Ishikawa (cell line): ENCODE data around the gene C2CD2.

Experiments used
- CEBPB ChIP-seq: IDR thresholded peaks from 2 replicates; pipeline ENCODE4 v1.6.1; 2012
- CREB1 ChIP-seq: IDR thresholded peaks from 2 replicates; pipeline ENCODE4 v1.6.1; 2012; ENCODE audit warnings: low read depth
- EGR1 ChIP-seq: IDR thresholded peaks from 2 replicates; pipeline ENCODE4 v1.6.1; 2012
- EP300 ChIP-seq: IDR thresholded peaks from 2 replicates; pipeline ENCODE4 v1.6.1; 2012; ENCODE audit warnings: borderline replicate concordance
- FOXM1 ChIP-seq: IDR thresholded peaks from 2 replicates; pipeline ENCODE4 v1.6.1; 2012; ENCODE audit warnings: low read depth, borderline replicate concordance
- MAX ChIP-seq: IDR thresholded peaks from 2 replicates; pipeline ENCODE4 v1.6.1; 2012
- NFIC ChIP-seq: IDR thresholded peaks from 2 replicates; pipeline ENCODE4 v1.6.1; 2012
- RAD21 ChIP-seq: IDR thresholded peaks from 2 replicates; pipeline ENCODE4 v1.6.1; 2012; ENCODE audit warnings: low read depth
- TAF1 ChIP-seq: IDR thresholded peaks from 2 replicates; pipeline ENCODE4 v1.6.1; 2012; ENCODE audit warnings: low read depth, mild to moderate bottlenecking
- TCF12 ChIP-seq: IDR thresholded peaks from 2 replicates; pipeline ENCODE4 v1.6.1; 2012; ENCODE audit warnings: low read depth
- TEAD4 ChIP-seq: IDR thresholded peaks from 2 replicates; pipeline ENCODE4 v1.6.1; 2012
- USF1 ChIP-seq: IDR thresholded peaks from 2 replicates; pipeline ENCODE4 v1.6.1; 2012
- YY1 ChIP-seq: IDR thresholded peaks from 2 replicates; pipeline ENCODE4 v1.6.1; 2012; ENCODE audit warnings: low read depth
- ZBTB7A ChIP-seq: IDR thresholded peaks from 2 replicates; pipeline ENCODE4 v1.6.1; 2012; ENCODE audit warnings: low read depth
- TF ChIP-seq, protein P1 (sequence below): IDR thresholded peaks from 2 replicates; pipeline ENCODE4 v1.6.1; 2012; ENCODE audit warnings: low read depth, mild to moderate bottlenecking

C2CD2 gene

DNA sequence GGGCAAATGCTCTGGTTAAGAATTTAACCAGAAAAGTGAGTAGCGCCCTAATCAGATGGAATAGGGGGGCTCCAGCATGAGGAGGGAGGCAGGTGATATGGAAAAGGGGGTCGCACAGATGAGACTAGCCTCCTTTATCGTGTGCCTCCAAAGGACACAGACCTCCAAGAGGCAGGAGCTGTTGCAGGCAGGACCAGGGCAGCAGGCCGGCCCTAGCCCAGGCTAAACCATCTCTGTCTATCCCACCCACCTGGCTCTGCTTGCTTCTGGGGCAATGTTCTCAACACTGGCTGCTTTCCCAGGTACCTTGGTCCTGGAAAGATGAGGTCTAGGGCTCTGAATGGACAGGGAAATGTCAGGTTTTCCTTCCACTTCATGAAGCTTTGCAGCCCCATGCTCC lies 36.3 kb downstream of the C2CD2 start:
- no peak for TF ChIP-seq MAX
- no peak for TF ChIP-seq TAF1
- TF ChIP-seq, protein P1, sequence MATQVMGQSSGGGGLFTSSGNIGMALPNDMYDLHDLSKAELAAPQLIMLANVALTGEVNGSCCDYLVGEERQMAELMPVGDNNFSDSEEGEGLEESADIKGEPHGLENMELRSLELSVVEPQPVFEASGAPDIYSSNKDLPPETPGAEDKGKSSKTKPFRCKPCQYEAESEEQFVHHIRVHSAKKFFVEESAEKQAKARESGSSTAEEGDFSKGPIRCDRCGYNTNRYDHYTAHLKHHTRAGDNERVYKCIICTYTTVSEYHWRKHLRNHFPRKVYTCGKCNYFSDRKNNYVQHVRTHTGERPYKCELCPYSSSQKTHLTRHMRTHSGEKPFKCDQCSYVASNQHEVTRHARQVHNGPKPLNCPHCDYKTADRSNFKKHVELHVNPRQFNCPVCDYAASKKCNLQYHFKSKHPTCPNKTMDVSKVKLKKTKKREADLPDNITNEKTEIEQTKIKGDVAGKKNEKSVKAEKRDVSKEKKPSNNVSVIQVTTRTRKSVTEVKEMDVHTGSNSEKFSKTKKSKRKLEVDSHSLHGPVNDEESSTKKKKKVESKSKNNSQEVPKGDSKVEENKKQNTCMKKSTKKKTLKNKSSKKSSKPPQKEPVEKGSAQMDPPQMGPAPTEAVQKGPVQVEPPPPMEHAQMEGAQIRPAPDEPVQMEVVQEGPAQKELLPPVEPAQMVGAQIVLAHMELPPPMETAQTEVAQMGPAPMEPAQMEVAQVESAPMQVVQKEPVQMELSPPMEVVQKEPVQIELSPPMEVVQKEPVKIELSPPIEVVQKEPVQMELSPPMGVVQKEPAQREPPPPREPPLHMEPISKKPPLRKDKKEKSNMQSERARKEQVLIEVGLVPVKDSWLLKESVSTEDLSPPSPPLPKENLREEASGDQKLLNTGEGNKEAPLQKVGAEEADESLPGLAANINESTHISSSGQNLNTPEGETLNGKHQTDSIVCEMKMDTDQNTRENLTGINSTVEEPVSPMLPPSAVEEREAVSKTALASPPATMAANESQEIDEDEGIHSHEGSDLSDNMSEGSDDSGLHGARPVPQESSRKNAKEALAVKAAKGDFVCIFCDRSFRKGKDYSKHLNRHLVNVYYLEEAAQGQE: no peak
- TF ChIP-seq USF1: no peak
- TF ChIP-seq EP300: no peak
- TF ChIP-seq EGR1: no peak
- no peak for TF ChIP-seq FOXM1
- no peak for TF ChIP-seq TEAD4
- TF ChIP-seq YY1: no peak
- no peak for TF ChIP-seq ZBTB7A
- TF ChIP-seq CEBPB: no peak
- TF ChIP-seq NFIC: no peak
- TF ChIP-seq TCF12: no peak
- TF ChIP-seq RAD21: no peak
- TF ChIP-seq CREB1: no peak

GRCh38 chr21:41916888-41917433 lies 36.9 kb downstream of the C2CD2 start:
- TF ChIP-seq EP300: no peak
- no peak for TF ChIP-seq USF1
- TF ChIP-seq EGR1: no peak
- no peak for TF ChIP-seq CREB1
- TF ChIP-seq NFIC: no peak
- no peak for TF ChIP-seq TCF12
- TF ChIP-seq YY1: no peak
- TF ChIP-seq CEBPB: no peak
- TF ChIP-seq TEAD4: no peak
- TF ChIP-seq ZBTB7A: no peak
- no peak for TF ChIP-seq RAD21
- TF ChIP-seq MAX: no peak

- TF ChIP-seq TAF1 (no peak), EGR1 (no peak), MAX (no peak), FOXM1 (no peak), CEBPB (no peak), ZBTB7A (no peak), TCF12 (no peak), USF1 (no peak), TEAD4 (no peak), EP300 (no peak), NFIC (no peak), RAD21 (no peak)
- TF ChIP-seq, protein P1: no peak
Observed at GRCh38 chr21:41914965-41915364, 38.9 kb downstream of the C2CD2 start.

DNA sequence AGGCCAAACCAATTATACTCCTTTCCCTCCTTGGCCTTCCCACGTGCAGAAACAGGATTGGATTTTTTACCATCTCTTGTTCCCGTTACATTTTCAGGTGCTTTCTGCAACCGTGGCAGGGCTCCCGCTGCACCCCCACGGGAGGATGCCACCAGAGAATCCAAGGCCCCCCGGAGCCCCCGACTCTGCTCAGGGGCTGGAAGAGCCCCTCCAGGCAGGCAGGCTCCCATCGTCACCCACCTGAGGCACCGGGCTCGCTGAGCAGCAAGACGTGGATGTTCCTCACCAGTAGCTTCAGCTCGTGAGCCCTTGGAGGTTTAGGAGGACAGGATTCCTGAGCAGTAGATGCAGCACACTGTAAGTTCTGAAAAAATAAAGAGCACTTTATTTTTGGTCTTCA lies 39.5 kb downstream of the C2CD2 start:
- TF ChIP-seq EP300: no peak
- no peak for TF ChIP-seq CEBPB
- no peak for TF ChIP-seq ZBTB7A
- TF ChIP-seq USF1: no peak
- TF ChIP-seq NFIC: no peak
- TF ChIP-seq CREB1: no peak
- TF ChIP-seq EGR1: no peak
- TF ChIP-seq TAF1: no peak
- TF ChIP-seq, protein P1: no peak
- no peak for TF ChIP-seq FOXM1
- TF ChIP-seq YY1: no peak
- no peak for TF ChIP-seq TCF12
- no peak for TF ChIP-seq RAD21
- no peak for TF ChIP-seq MAX
- TF ChIP-seq TEAD4: no peak
